K562 (cell line): ENCODE data around the gene IMPACT. TPM values are rescaled to one million over a fixed set of nuclear protein-coding genes. Genes with fewer than 3 reads are reported as not detected.

Experiments used
- ATAC-seq: fragments of 200-7000 bp; cut with Tn5 transposase; 3 replicates; pipeline ENCODE4 v1.9.1; 2020; ENCODE audit warnings: moderate library complexity
- BruUV-seq: library from RNA; stranded (reverse); fragments of 400-500 nt; replicated peaks from 2 replicates; lab custom pipeline; 2021; lab: Mats Ljungman, UMichigan
- CTCF ChIA-PET: fragments of 300-600 bp; formaldehyde crosslinking; extraction: SDS; loops from one replicate; lab custom pipeline; 2021; ENCODE audit warnings: low intra/inter-chr PET ratio; lab: Yijun Ruan, JAX
- POLR2A ChIA-PET: fragments of 300-600, 350-650 bp; sonication (Branson Sonifier 250); formaldehyde crosslinking; extraction: SDS; loops from one replicate; lab custom pipeline; 2021; ENCODE audit warnings: antibody characterized with exemption, inconsistent platforms; lab: Yijun Ruan, JAX
- DNase-seq, 4 experiments: peaks; one replicate each; pipeline versions ENCODE4 v3.0.0 to v3.0.0-alpha.2; 2011 to 2018; ENCODE audit warnings: low spot score in 3 of 4, mixed read lengths in 3 of 4; ENCODE audit errors: extremely low read depth in 1 of 4
- FAIRE-seq: peaks from 2 replicates; lab custom pipeline; 2011; peaks lifted over from hg19 to GRCh38; lab: Jason Lieb, UNC
- H2AFZ ChIP-seq: 2 replicates; pipeline ENCODE4 v1.6.0; 2011; ENCODE audit warnings: low read depth, low read length, control low read depth, inconsistent platforms
- H3K27ac ChIP-seq: fragments of 200-600 bp; 3 replicates; pipeline ENCODE4 v1.8.0; 2011; ENCODE audit warnings: low read depth, mild to moderate bottlenecking, control low read depth, inconsistent platforms, low read length, moderate library complexity, mixed read lengths; ENCODE audit errors: extremely low read depth
- H3K27me3 ChIP-seq, 2 experiments: fragments of 300-600 bp in 1 of 2; 2 replicates in 1 of 2; 3 replicates in 1 of 2; pipeline versions ENCODE4 v1.6.0 to v1.8.0; 2011; ENCODE audit warnings: inconsistent platforms in 2 of 2, low read length in 2 of 2, mild to moderate bottlenecking in 1 of 2, mixed read lengths in 1 of 2, moderate library complexity in 1 of 2; ENCODE audit not compliant: control insufficient read depth in 2 of 2, insufficient read depth in 2 of 2
- H3K36me3 ChIP-seq: fragments of 300-600 bp; 3 replicates; pipeline ENCODE4 v1.8.0; 2011; ENCODE audit warnings: mild to moderate bottlenecking, low read length, inconsistent platforms; ENCODE audit not compliant: control insufficient read depth, insufficient read depth
- H3K4me1 ChIP-seq, 2 experiments: fragments of 200-600 bp in 1 of 2; replicated peaks in 1 of 2; 2 replicates in 1 of 2; 3 replicates in 1 of 2; pipeline versions ENCODE4 v1.5.1 to v1.8.0; 2011; ENCODE audit warnings: inconsistent platforms in 2 of 2, low read length in 2 of 2, mild to moderate bottlenecking in 1 of 2, mixed read lengths in 1 of 2, moderate library complexity in 1 of 2; ENCODE audit not compliant: control insufficient read depth in 2 of 2, insufficient read depth in 2 of 2
- H3K4me2 ChIP-seq: 2 replicates; pipeline ENCODE4 v1.6.1; 2011; ENCODE audit warnings: low read length, control low read depth, inconsistent platforms, mixed read lengths; ENCODE audit not compliant: insufficient read depth
- H3K4me3 ChIP-seq: fragments of 200-600 bp; sonication (generic), shearing (Covaris generic); 2 replicates; pipeline ENCODE4 v1.5.1; 2016; ENCODE audit warnings: control low read depth, inconsistent platforms
- H3K79me2 ChIP-seq: fragments of 200-600 bp; 3 replicates; pipeline ENCODE4 v1.8.0; 2011; ENCODE audit warnings: low read length, inconsistent platforms; ENCODE audit not compliant: control insufficient read depth, insufficient read depth
- H3K9ac ChIP-seq, 2 experiments: 2 replicates each; pipeline versions ENCODE4 v1.6.0 to v1.6.1; 2011; ENCODE audit warnings: low read depth in 2 of 2, low read length in 2 of 2, control low read depth in 1 of 2, inconsistent platforms in 1 of 2, mild to moderate bottlenecking in 1 of 2, mixed read lengths in 1 of 2; ENCODE audit not compliant: insufficient read depth in 1 of 2
- H3K9me1 ChIP-seq: one replicate; pipeline ENCODE4 v1.6.0; 2011; ENCODE audit warnings: inconsistent platforms, mild to moderate bottlenecking, low read length, moderate library complexity; ENCODE audit not compliant: control insufficient read depth, insufficient read depth
- H3K9me3 ChIP-seq: replicated peaks from 2 replicates; pipeline ENCODE4 v1.5.1; 2011; ENCODE audit warnings: low read depth, low read length, inconsistent platforms; ENCODE audit not compliant: control insufficient read depth, insufficient read depth
- H4K20me1 ChIP-seq: replicated peaks from 2 replicates; pipeline ENCODE4 v1.6.1; 2011; ENCODE audit warnings: low read length, inconsistent platforms, mixed read lengths; ENCODE audit not compliant: control insufficient read depth, insufficient read depth
- CBX1 ChIP-seq: sonication (generic); IDR thresholded peaks from 2 replicates; pipeline ENCODE4 v1.6.1; 2016; ENCODE audit warnings: antibody characterized with exemption, low read depth, mild to moderate bottlenecking
- GTF3C2 ChIP-seq: IDR thresholded peaks from 3 replicates; pipeline ENCODE4 v1.6.1; 2011; ENCODE audit warnings: borderline replicate concordance, mild to moderate bottlenecking, moderate library complexity; ENCODE audit not compliant: insufficient read length; ENCODE audit errors: extremely low read depth
- LCOR ChIP-seq: sonication (generic); formaldehyde crosslinking; IDR thresholded peaks from 2 replicates; pipeline ENCODE4 v1.8.0; 2022; ENCODE audit warnings: mild to moderate bottlenecking, missing genetic modification reagents
- NFE2 ChIP-seq: IDR thresholded peaks from 2 replicates; pipeline ENCODE4 v1.6.1; 2014; ENCODE audit warnings: antibody characterized with exemption, low read depth
- NFYB ChIP-seq: IDR thresholded peaks from 2 replicates; pipeline ENCODE4 v1.6.1; 2011; ENCODE audit warnings: mild to moderate bottlenecking, moderate library complexity; ENCODE audit not compliant: insufficient read length; ENCODE audit errors: extremely low read depth
- SNIP1 ChIP-seq: fragments of 450-650 bp; IDR thresholded peaks from 2 replicates; pipeline ENCODE4 v1.7.1; 2017; ENCODE audit warnings: low read depth, mild to moderate bottlenecking
- TAF7 ChIP-seq: fragments of 450-650 bp; IDR thresholded peaks from 2 replicates; pipeline ENCODE4 v1.6.1; 2016; ENCODE audit warnings: missing genetic modification characterization, missing compliant biosample characterization
- USF2 ChIP-seq: sonication (generic); formaldehyde crosslinking; IDR thresholded peaks from 2 replicates; pipeline ENCODE4 v1.5.0; 2020; ENCODE audit warnings: missing genetic modification reagents
- WGBS: fragments of 100-300 bp; shearing (Covaris generic); methylation state at CpG from one replicate; pipeline ENCODE4 v1.1.6; 2016; ENCODE audit warnings: low coverage, mixed read lengths; ENCODE audit not compliant: insufficient coverage; ENCODE audit errors: missing lambda C conversion rate; 5-methylcytosine and 5-hydroxymethylcytosine counted together
- in situ Hi-C: fragments of 300-500 bp; cut with MboI; formaldehyde crosslinking; loops from 4 replicates; pipeline ENCODE4 v1.15.0; 2018; ENCODE audit warnings: inconsistent platforms, mixed read lengths
- intact Hi-C: fragments of 100-400 bp; cut with micrococcal nuclease; formaldehyde crosslinking; loops from 2 replicates; pipeline ENCODE4 v1.14.2; 2022
- polyA plus RNA-seq, 8 experiments: library from polyadenylated mRNA; depleted of rRNA in 4 of 8; stranded (reverse) in 5 of 8; unstranded in 3 of 8; fragments of >200 nt; fragmentation: Nextera tagmentation in 2 of 8; fragmentation: Illumina TruSeq in 1 of 8; extraction: Ambion mirVana in 2 of 8; extraction: Trizol in 1 of 8; gene quantifications; 2 replicates each; pipeline versions ENCODE4 v1.2.1 to v1.2.3, GENCODE V29; 2011 to 2014; ENCODE audit warnings: inconsistent platforms in 1 of 8, missing spikeins in 1 of 8
- total RNA-seq, 7 experiments: library from RNA; depleted of rRNA in 6 of 7; stranded (reverse); fragments of >200 nt in 6 of 7; fragmentation: Illumina TruSeq in 2 of 7; extraction: Trizol in 2 of 7; gene quantifications; 2 replicates each; pipeline versions ENCODE4 v1.2.1 to v1.2.3, GENCODE V29; 2011 to 2021; ENCODE audit warnings: low replicate concordance in 1 of 7
- TF ChIP-seq, protein P1 (sequence below): IDR thresholded peaks from 3 replicates; pipeline ENCODE4 v1.6.1; 2011; ENCODE audit warnings: borderline replicate concordance, mild to moderate bottlenecking; ENCODE audit not compliant: insufficient read length, insufficient read depth

IMPACT gene
- total and polyA plus RNA-seq, 9 of the 15 experiments (the other 6 are each of a cell fraction or from before 2014, with no cell fraction given): 4.7 to 7.6 (median 5.8) TPM

GRCh38 chr18:24470805-24471204 is 44.3 kb downstream of the IMPACT start:
- in situ Hi-C loops: no loop called here

More at GRCh38 chr18:24470805-24471204, 44.3 kb downstream of the IMPACT start:
- WGBS: 12% methylated on average over 7 of the region's 7 CpGs
- CTCF ChIA-PET: interaction anchor here (0.6 kb wide), 1 partner anchor 37 kb away, joined by 3 read pairs; no protein-coding TSS in a partner anchor
- no peaks in the 10 kb centered on the region for H3K9me1 ChIP-seq
- H3K4me2 ChIP-seq: peak overlapping the region; percentile 6; the same call in 1 of the 2 replicates
- BruUV-seq: no TSS peak
- H3K36me3 ChIP-seq: no peaks in the 10 kb centered on the region
- peak; percentile 66; the same call in 2 of the 3 replicates for ATAC-seq
- TF ChIP-seq GTF3C2 (no peak), NFE2 (0 out of 2 replicates have a peak, but pooled peaks have one; percentile 6), USF2 (CRISPR knock-in tag) (peak; percentile 66), SNIP1 (no peak), CBX1 (no peak), LCOR (CRISPR knock-in tag) (no peak), NFYB (peak; percentile 53), TAF7 (tag) (no peak)
- TF ChIP-seq, protein P1, sequence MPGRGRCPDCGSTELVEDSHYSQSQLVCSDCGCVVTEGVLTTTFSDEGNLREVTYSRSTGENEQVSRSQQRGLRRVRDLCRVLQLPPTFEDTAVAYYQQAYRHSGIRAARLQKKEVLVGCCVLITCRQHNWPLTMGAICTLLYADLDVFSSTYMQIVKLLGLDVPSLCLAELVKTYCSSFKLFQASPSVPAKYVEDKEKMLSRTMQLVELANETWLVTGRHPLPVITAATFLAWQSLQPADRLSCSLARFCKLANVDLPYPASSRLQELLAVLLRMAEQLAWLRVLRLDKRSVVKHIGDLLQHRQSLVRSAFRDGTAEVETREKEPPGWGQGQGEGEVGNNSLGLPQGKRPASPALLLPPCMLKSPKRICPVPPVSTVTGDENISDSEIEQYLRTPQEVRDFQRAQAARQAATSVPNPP: no peak
- FAIRE-seq: peak; percentile 52
- intact Hi-C loops: no loop called here
- no peaks in the 10 kb centered on the region for H3K27me3 ChIP-seq
- H4K20me1 ChIP-seq: no peaks in the 10 kb centered on the region
- H3K9ac ChIP-seq: no peak overlapping the region
- H3K4me3 ChIP-seq: no peak overlapping the region
- peak overlapping the region; percentile 61; the same call in 1 of the 2 replicates for H2AFZ ChIP-seq
- no peak overlapping the region for H3K27ac ChIP-seq
- no peaks in the 10 kb centered on the region for H3K9me3 ChIP-seq
- peak in 1 of 4 experiments; percentile 12 for DNase-seq
- no peaks in the 10 kb centered on the region; a peak in 1 of 5 replicates for H3K4me1 ChIP-seq
- H3K79me2 ChIP-seq: no peaks in the 10 kb centered on the region
- POLR2A ChIA-PET: interaction anchor here (0.6 to 0.9 kb wide), 2 partner anchors 10 to 1298 kb away, joined by 5 to 6 read pairs; no protein-coding TSS in a partner anchor
